Stimulated activated CD8-positive, alpha-beta memory T cell treated with anti-CD3 and anti-CD28 coated beads, Interleukin-7, amount 100 ng/mL, for 4 hours (primary cell): ENCODE measurements around the gene WDFY3.

ENCODE experiments used
- DNase-seq, 2 donors: peaks; one replicate each; pipeline ENCODE4 v3.0.0-alpha.2; 2020; ENCODE audit warnings: low read depth in 2 of 2

The WDFY3 gene

DNA sequence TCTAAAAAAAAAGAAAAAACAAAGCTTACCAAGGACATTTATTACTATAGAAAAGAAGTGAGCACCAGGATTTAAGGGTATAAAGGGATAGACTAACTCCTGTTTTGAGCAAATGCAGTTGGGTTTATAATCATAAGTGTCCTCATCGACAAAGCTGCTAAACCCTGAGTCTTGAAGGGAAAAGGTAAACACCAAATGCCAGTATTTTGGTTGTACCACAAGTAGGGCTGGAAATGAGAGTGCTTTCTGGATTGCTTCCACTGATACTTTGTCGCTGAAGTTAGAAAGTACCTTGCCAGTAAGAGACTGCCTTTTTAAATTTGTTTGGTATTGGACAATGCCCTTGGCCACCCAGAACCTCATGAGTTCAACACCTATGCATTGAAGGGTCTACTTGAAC is 53.7 kb downstream of the WDFY3 start:
- no peak for DNase-seq

- no peak for DNase-seq
Measured at GRCh38 chr4:84908876-84909275, 57.6 kb downstream of the WDFY3 start.

DNA sequence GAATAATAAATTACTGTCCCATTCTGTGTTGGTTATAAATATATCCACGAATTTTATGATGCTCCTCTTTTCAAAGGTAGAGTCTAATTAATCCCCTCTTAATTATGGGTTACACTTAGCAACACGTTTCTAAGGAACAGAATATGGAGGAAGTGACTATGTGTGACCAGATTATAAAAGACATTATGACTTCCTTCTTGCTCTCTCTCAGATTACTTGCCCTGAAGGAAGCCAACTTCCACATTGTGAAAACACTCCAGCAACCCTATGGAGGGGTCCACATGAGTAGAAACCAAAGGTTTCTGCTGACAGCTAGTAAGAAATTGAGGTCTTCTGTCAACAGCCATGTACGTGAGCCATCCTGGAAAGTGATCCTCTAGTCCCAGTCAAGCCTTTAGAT is 59.3 kb downstream of the WDFY3 start:
- no peak for DNase-seq

GRCh38 chr4:84905646-84906045 is 60.8 kb downstream of the WDFY3 start:
- DNase-seq: no peak

DNA sequence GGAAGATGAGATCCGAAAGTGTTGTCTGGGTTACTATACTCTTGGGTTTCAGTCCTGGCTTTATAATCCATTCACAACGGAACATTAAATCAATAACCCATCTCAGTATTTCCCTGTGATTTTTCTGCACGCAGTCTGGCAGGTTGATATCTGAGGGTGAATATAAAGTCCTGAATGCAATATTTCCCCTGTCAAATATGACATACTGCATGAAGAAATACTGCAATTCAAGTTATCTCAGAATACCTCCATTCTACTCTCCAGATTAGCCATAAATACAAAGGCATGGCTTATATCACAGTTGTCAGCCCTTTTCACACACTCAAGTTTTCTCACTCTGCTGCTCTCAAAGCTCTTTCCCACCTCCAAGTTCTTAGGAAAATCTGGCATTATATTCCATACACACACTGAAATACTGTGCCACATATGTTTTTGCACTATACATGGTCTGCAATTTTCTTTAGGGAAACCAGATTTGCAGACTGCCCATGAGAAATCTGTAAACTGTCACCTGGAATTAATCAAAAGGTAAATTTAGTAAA is 64.7 kb downstream of the WDFY3 start:
- DNase-seq: no peak

GRCh38 chr4:84901173-84901572 is 65.3 kb downstream of the WDFY3 start:
- DNase-seq: no peak

- DNase-seq: no peak
Measured at GRCh38 chr4:84899616-84900015, 66.9 kb downstream of the WDFY3 start.

DNA sequence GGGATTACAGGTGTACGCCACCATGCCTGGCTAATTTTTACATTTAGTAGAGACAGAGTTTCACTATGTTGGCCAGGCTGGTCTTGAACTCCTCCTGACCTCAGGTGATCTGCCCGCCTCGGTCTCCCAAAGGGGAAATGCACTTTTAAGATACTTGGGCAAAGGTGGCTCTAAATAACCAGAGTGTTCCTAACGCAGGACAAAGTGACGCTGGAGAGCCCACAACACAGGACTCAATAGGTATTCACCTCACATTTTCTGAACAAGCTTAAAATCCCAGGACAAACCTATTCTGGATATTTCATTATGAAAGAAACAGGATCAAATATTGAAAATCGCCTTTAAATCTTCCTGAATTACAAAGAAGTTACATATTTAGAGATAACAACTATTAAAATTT is 69.0 kb downstream of the WDFY3 start:
- DNase-seq: no peak

GRCh38 chr4:84895283-84895682 is 71.2 kb downstream of the WDFY3 start:
- DNase-seq: no peak

DNA sequence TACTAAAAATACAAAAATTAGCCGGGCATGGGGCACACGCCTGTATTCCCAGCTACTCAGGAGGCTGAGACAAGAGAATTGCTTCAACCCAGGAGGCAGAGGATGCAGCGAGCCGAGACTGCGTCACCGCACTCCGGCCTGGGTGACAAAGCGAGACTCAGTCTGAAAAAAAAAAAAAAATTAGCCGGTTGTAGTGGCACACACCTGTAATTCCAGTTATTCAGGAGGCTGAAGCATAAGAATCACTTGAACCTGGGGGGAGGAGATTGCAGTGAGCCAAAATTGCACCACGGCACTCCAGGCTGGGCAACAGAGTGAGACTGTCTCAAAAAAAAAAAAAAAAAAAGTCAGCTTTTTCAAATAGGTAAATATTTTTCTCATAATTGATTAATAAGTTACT is 71.9 kb downstream of the WDFY3 start:
- DNase-seq: no peak

DNA sequence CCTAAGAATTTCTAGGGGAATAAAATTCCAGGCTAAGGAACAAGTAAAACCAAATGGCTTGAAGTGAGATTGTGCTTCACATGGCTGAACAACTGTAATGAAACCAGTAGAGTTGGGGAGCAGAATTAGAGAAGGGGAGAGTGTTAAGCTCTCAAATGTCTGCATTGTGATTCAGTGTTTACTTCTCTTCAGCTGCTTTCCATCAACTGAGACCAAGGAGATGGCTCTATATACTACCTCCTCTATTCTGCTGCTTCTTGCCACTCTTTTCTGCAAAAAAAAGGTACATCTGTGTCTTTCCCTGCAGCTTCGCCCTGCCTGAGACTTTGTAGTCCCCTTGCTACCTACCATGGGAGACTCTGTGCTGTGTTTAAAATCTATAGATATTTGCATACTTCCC is 73.5 kb downstream of the WDFY3 start:
- no peak for DNase-seq

- no peak for DNase-seq
Measured at GRCh38 chr4:84887824-84888223, 78.7 kb downstream of the WDFY3 start.

- DNase-seq: no peak
Measured at GRCh38 chr4:84879651-84880200, 86.8 kb downstream of the WDFY3 start.

GRCh38 chr4:84878546-84878945 is 87.9 kb downstream of the WDFY3 start:
- DNase-seq: no peak

GRCh38 chr4:84878090-84878489 is 88.4 kb downstream of the WDFY3 start:
- no peak for DNase-seq

GRCh38 chr4:84877051-84877833 is 89.2 kb downstream of the WDFY3 start:
- no peak for DNase-seq

DNA sequence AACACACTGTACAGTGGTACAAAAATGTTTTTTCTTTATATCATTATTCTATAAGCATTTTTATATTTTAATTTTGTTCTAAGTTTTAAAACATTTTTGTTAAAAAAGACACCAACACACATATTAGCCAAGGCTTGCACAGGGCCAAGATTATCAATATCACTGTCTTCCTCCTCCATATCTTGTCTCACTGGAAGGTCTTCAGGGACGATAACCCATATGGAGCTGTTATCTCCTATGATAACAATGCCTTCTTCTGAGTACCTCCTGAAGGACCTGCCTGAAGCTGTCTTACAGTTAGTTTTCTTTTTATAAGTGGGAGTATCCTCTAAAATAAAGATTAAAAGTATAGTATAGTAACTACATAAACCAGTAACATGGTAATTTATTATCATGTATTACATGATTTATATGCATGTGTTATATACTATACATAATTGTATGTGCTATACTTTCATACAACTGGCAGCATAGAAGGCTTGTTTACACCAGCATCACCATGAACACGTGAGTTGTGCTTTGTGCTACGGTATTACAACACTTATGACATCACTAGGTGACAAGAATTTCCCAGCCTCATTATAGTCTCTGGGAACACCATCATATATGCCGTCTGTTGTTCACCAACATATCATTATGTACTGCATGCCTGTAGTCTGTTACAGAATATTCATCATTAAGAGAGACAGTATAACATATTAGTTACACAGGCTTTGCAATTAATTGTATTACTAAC is 90.7 kb downstream of the WDFY3 start:
- no peak for DNase-seq

DNA sequence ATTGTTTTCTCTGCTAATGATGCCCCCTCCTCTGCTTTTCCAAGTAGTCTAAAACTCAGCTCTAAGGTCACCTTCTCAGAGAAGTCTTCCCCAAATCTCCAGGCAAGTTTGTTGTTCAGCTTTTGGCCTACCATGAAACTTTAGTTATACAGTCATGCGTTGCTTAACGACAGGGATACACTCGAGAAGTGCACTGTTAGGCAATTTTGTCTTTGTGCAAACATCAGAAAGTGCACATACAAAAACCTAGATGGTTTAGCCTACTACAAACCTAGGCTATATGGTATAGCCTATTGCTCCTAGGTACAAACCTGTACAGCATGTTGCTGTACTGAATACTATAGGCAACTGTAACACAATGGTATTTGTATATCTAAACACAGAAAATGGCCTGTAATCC is 91.9 kb downstream of the WDFY3 start:
- no peak for DNase-seq

DNA sequence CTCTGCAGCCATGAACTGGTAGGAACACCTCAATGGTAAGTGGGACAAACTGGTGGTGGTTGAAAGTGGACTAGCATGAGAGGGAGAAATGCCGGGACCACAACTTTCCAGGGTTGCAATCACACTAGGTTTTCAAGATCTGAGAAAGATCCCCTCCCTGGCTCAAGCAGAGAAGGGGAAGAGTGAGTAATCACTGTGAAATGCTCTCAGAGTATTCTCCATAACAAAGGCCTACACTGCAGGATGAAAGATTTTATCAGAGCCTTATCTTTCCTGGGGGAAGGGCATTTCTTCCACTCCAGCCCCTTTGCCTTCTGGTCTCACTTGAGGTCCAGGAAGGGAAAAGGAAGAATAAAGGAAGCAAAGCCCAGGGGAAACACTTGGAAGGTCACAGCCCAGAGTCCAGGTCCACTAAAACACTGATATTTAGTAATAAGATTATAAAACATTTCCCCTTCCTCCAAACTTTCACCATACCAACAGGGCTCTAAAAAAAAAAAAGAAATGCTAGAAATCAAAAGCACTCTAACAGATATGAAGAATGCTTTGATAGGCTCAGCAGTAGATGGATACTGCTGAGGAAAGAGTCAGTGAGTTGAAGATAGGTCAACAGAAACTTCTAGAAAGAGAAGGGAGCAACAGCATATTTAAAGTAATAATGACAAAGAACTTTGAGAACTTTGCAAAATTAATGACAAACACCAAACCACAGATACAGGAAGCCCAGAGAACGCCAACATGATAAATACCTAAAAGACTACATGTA is 95.9 kb downstream of the WDFY3 start:
- no peak for DNase-seq

- DNase-seq: no peak
Measured at GRCh38 chr4:84866295-84866694, 100.2 kb downstream of the WDFY3 start.

- no peak for DNase-seq
Measured at GRCh38 chr4:84865600-84865999, 100.9 kb downstream of the WDFY3 start.

- no peak for DNase-seq
Measured at GRCh38 chr4:84862064-84862463, 104.4 kb downstream of the WDFY3 start.
